GM04504 (cell line): ENCODE measurements around the gene ST6GALNAC3.
"Not testable (repeated sequence)": the region's sequence is repeated elsewhere in the genome, so short reads cannot be mapped to it uniquely, and the experiment has no call there.

ENCODE experiments used
- DNase-seq: peaks from one replicate; pipeline ENCODE4 v3.0.0-alpha.2; 2012; ENCODE audit warnings: low read depth

ST6GALNAC3 gene

GRCh38 chr1:76190749-76191424 is 116.3 kb downstream of the ST6GALNAC3 start:
- DNase-seq: no peak

- DNase-seq: no peak
Measured at GRCh38 chr1:76191561-76191960, 117.0 kb downstream of the ST6GALNAC3 start.

- no peak for DNase-seq
Measured at GRCh38 chr1:76198452-76198851, 123.9 kb downstream of the ST6GALNAC3 start.

GRCh38 chr1:76202670-76203069 is 128.1 kb downstream of the ST6GALNAC3 start:
- no peak for DNase-seq

- DNase-seq: no peak
Measured at GRCh38 chr1:76203127-76203526, 128.6 kb downstream of the ST6GALNAC3 start.

- no peak for DNase-seq
Measured at GRCh38 chr1:76209238-76209637, 134.7 kb downstream of the ST6GALNAC3 start.

GRCh38 chr1:76209648-76210047 is 135.1 kb downstream of the ST6GALNAC3 start:
- DNase-seq: no peak

GRCh38 chr1:76210160-76210559 is 135.6 kb downstream of the ST6GALNAC3 start:
- DNase-seq: no peak

GRCh38 chr1:76218888-76219287 is 144.3 kb downstream of the ST6GALNAC3 start:
- DNase-seq: no peak

GRCh38 chr1:76219366-76219818 is 144.8 kb downstream of the ST6GALNAC3 start:
- no peak for DNase-seq

GRCh38 chr1:76224752-76225151 is 150.2 kb downstream of the ST6GALNAC3 start:
- no peak for DNase-seq

GRCh38 chr1:76225526-76225925 is 151.0 kb downstream of the ST6GALNAC3 start:
- DNase-seq: no peak

- DNase-seq: no peak
Measured at GRCh38 chr1:76227621-76228020, 153.1 kb downstream of the ST6GALNAC3 start.

GRCh38 chr1:76229279-76230005 is 154.9 kb downstream of the ST6GALNAC3 start:
- DNase-seq: no peak

GRCh38 chr1:76230842-76231281 is 156.3 kb downstream of the ST6GALNAC3 start:
- no peak for DNase-seq

- DNase-seq: no peak
Measured at GRCh38 chr1:76231320-76231719, 156.8 kb downstream of the ST6GALNAC3 start.

- no peak for DNase-seq
Measured at GRCh38 chr1:76232666-76233065, 158.1 kb downstream of the ST6GALNAC3 start.

GRCh38 chr1:76234061-76234460 is 159.5 kb downstream of the ST6GALNAC3 start:
- DNase-seq: no peak

- DNase-seq: no peak
Measured at GRCh38 chr1:76237211-76237610, 162.7 kb downstream of the ST6GALNAC3 start.

GRCh38 chr1:76238094-76238628 is 163.6 kb downstream of the ST6GALNAC3 start:
- DNase-seq: no peak

GRCh38 chr1:76239470-76239918 is 164.9 kb downstream of the ST6GALNAC3 start:
- DNase-seq: no peak

- no peak for DNase-seq
Measured at GRCh38 chr1:76240316-76240715, 165.8 kb downstream of the ST6GALNAC3 start.

GRCh38 chr1:76242587-76242986 is 168.0 kb downstream of the ST6GALNAC3 start:
- DNase-seq: not testable (repeated sequence)
